HEK293 (cell line): Measurements from ENCODE around the gene TGFB3.

Source experiments
- BCL6B ChIP-seq: fragments of 450-650 bp; formaldehyde crosslinking; IDR thresholded peaks from 2 replicates; pipeline ENCODE4 v1.5.1; 2017; ENCODE audit warnings: missing biosample characterization, missing genetic modification characterization
- EGR2 ChIP-seq: fragments of 450-650 bp; formaldehyde crosslinking; IDR thresholded peaks from 2 replicates; pipeline ENCODE4 v1.5.1; 2016; ENCODE audit warnings: low read depth, missing biosample characterization, missing genetic modification characterization
- GFI1B ChIP-seq: fragments of 450-650 bp; formaldehyde crosslinking; IDR thresholded peaks from 2 replicates; pipeline ENCODE4 v1.5.1; 2016; ENCODE audit warnings: missing biosample characterization, missing genetic modification characterization
- KLF9 ChIP-seq: fragments of 450-650 bp; formaldehyde crosslinking; IDR thresholded peaks from 2 replicates; pipeline ENCODE4 v1.5.1; 2016; ENCODE audit warnings: missing biosample characterization, missing genetic modification characterization, low read depth
- PATZ1 ChIP-seq: fragments of 450-650 bp; formaldehyde crosslinking; IDR thresholded peaks from 2 replicates; pipeline ENCODE4 v1.5.1; 2016; ENCODE audit warnings: missing biosample characterization, missing genetic modification characterization
- SCRT1 ChIP-seq: fragments of 450-650 bp; formaldehyde crosslinking; IDR thresholded peaks from 2 replicates; pipeline ENCODE4 v1.5.1; 2016; ENCODE audit warnings: missing biosample characterization, missing genetic modification characterization, borderline replicate concordance
- SP2 ChIP-seq: fragments of 450-650 bp; formaldehyde crosslinking; IDR thresholded peaks from 2 replicates; pipeline ENCODE4 v1.5.1; 2016; ENCODE audit warnings: missing biosample characterization, missing genetic modification characterization
- SP3 ChIP-seq: fragments of 450-650 bp; formaldehyde crosslinking; IDR thresholded peaks from 2 replicates; pipeline ENCODE4 v1.5.1; 2016; ENCODE audit warnings: missing biosample characterization, missing genetic modification characterization
- ZBTB11 ChIP-seq: fragments of 450-650 bp; formaldehyde crosslinking; conservative IDR thresholded peaks from 2 replicates; pipeline ENCODE4 v1.5.1; 2016; ENCODE audit warnings: low read depth, missing biosample characterization, missing genetic modification characterization
- ZBTB21 ChIP-seq: fragments of 450-650 bp; formaldehyde crosslinking; IDR thresholded peaks from 2 replicates; pipeline ENCODE4 v1.5.1; 2017; ENCODE audit warnings: missing biosample characterization, missing genetic modification characterization
- ZBTB8A ChIP-seq: fragments of 450-650 bp; formaldehyde crosslinking; IDR thresholded peaks from 2 replicates; pipeline ENCODE4 v1.5.1; 2016; ENCODE audit warnings: missing biosample characterization, missing genetic modification characterization
- ZNF148 ChIP-seq: fragments of 450-650 bp; formaldehyde crosslinking; IDR thresholded peaks from 2 replicates; pipeline ENCODE4 v1.5.0; 2017; ENCODE audit warnings: missing biosample characterization, missing genetic modification characterization, borderline replicate concordance
- ZNF184 ChIP-seq: fragments of 450-650 bp; IDR thresholded peaks from 2 replicates; pipeline ENCODE4 v1.5.1; 2018; ENCODE audit warnings: missing biosample characterization, mild to moderate bottlenecking, missing genetic modification characterization
- ZNF221 ChIP-seq: fragments of 450-650 bp; formaldehyde crosslinking; IDR thresholded peaks from 2 replicates; pipeline ENCODE4 v1.5.1; 2017; ENCODE audit warnings: missing biosample characterization, missing genetic modification characterization, borderline replicate concordance
- ZNF292 ChIP-seq: fragments of 450-650 bp; formaldehyde crosslinking; IDR thresholded peaks from 2 replicates; pipeline ENCODE4 v1.5.1; 2016; ENCODE audit warnings: low read depth, missing biosample characterization, missing genetic modification characterization, borderline replicate concordance
- ZNF335 ChIP-seq: fragments of 450-650 bp; formaldehyde crosslinking; conservative IDR thresholded peaks from 2 replicates; pipeline ENCODE4 v1.5.1; 2016; ENCODE audit warnings: missing biosample characterization, missing genetic modification characterization
- ZNF391 ChIP-seq: fragments of 450-650 bp; formaldehyde crosslinking; IDR thresholded peaks from 2 replicates; pipeline ENCODE4 v1.5.1; 2016; ENCODE audit warnings: low read depth, missing biosample characterization, missing genetic modification characterization, borderline replicate concordance
- ZNF404 ChIP-seq: fragments of 450-650 bp; formaldehyde crosslinking; IDR thresholded peaks from 2 replicates; pipeline ENCODE4 v1.5.1; 2017; ENCODE audit warnings: missing biosample characterization, missing genetic modification characterization
- ZNF433 ChIP-seq: fragments of 450-650 bp; formaldehyde crosslinking; IDR thresholded peaks from 2 replicates; pipeline ENCODE4 v1.5.1; 2016; ENCODE audit warnings: missing biosample characterization, missing genetic modification characterization, low read depth
- ZNF514 ChIP-seq: fragments of 450-650 bp; formaldehyde crosslinking; IDR thresholded peaks from 2 replicates; pipeline ENCODE4 v1.5.1; 2016; ENCODE audit warnings: missing biosample characterization, missing genetic modification characterization
- ZNF561 ChIP-seq: fragments of 450-650 bp; IDR thresholded peaks from 2 replicates; pipeline ENCODE4 v1.5.1; 2018; ENCODE audit warnings: missing biosample characterization, missing genetic modification characterization, borderline replicate concordance
- ZXDB ChIP-seq: fragments of 450-650 bp; formaldehyde crosslinking; IDR thresholded peaks from 2 replicates; pipeline ENCODE4 v1.5.1; 2016; ENCODE audit warnings: missing biosample characterization, missing genetic modification characterization

Gene TGFB3

GRCh38 chr14:75985618-75986438 lies 4.0 kb upstream of the TGFB3 start, which contains the start of gene IFT43 (continued):
- TF ChIP-seq PATZ1 (tag by site-specific recombination) (no peak), ZNF335 (tag by site-specific recombination) (peak; percentile 75), ZNF391 (tag by site-specific recombination) (no peak), ZNF433 (tag by site-specific recombination) (no peak), BCL6B (no peak), SP2 (tag by site-specific recombination) (peak; percentile 67), ZBTB21 (0 out of 2 replicates have a peak, but pooled peaks have one; percentile 25), EGR2 (no peak), KLF9 (tag by site-specific recombination) (peak; percentile 77), ZNF221 (tag by site-specific recombination) (no peak), ZNF184 (no peak), ZBTB8A (tag by site-specific recombination) (no peak), GFI1B (no peak), ZNF148 (tag by site-specific recombination) (no peak), SP3 (peak; percentile 55), SCRT1 (tag by site-specific recombination) (no peak), ZNF404 (no peak), ZXDB (0 out of 2 replicates have a peak, but pooled peaks have one; percentile 24), ZNF292 (tag by site-specific recombination) (no peak), ZNF561 (0 out of 2 replicates have a peak, but pooled peaks have one; percentile 25), ZBTB11 (peak; percentile 42; the same call in 1 of the 2 replicates), ZNF514 (tag by site-specific recombination) (no peak)
- TF ChIP-seq, all 188 proteins: peak for 17
